Natural killer cell (primary cell): ENCODE data around the gene NAALADL2. TPM values are rescaled to one million over a fixed set of nuclear protein-coding genes. Genes with fewer than 3 reads are reported as not detected.

Source experiments
- ATAC-seq, 3 donors: fragments of 150-1000 bp in 2 of 3; fragments of 200-7000 bp in 1 of 3; cut with Tn5 transposase; 1 replicate in 1 of 3; 2 replicates in 2 of 3; pipeline ENCODE4 v1.10.0; 2021; ENCODE audit warnings: mild to moderate bottlenecking in 2 of 3, moderate library complexity in 2 of 3
- DNase-seq, 2 donors: peaks; one replicate each; pipeline versions ENCODE4 v3.0.0 to v3.0.0-alpha.2; 2013 to 2021; ENCODE audit warnings: mixed read lengths in 1 of 2
- H3K27ac ChIP-seq: one replicate; pipeline ENCODE4 v1.5.1; 2013; ENCODE audit warnings: mild to moderate bottlenecking, low read length
- H3K27me3 ChIP-seq: one replicate; pipeline ENCODE4 v1.6.1; 2013; ENCODE audit warnings: low read length; ENCODE audit not compliant: control insufficient read depth, insufficient read depth
- H3K36me3 ChIP-seq: one replicate; pipeline ENCODE4 v1.6.1; 2013; ENCODE audit warnings: low read length; ENCODE audit not compliant: control insufficient read depth, insufficient read depth
- H3K4me1 ChIP-seq: one replicate; pipeline ENCODE4 v1.6.1; 2013; ENCODE audit warnings: low read length; ENCODE audit not compliant: control insufficient read depth, insufficient read depth
- H3K4me3 ChIP-seq: one replicate; pipeline ENCODE4 v1.5.1; 2013; ENCODE audit warnings: low read length
- H3K9me3 ChIP-seq: one replicate; pipeline ENCODE4 v1.6.1; 2013; ENCODE audit warnings: low read length; ENCODE audit not compliant: control insufficient read depth, insufficient read depth
- H3K27ac Mint-ChIP-seq, 2 donors: one replicate each; pipeline ENCODE4 v1.8.0; 2022; ENCODE audit warnings: mild to moderate bottlenecking in 2 of 2, mixed read lengths in 2 of 2, moderate library complexity in 1 of 2
- H3K27me3 Mint-ChIP-seq, 2 donors: one replicate each; pipeline ENCODE4 v1.8.0; 2022; ENCODE audit warnings: low read depth in 2 of 2, mixed read lengths in 2 of 2
- H3K36me3 Mint-ChIP-seq: one replicate; pipeline ENCODE4 v1.8.0; 2022; ENCODE audit warnings: mixed read lengths
- H3K4me1 Mint-ChIP-seq, 2 donors: one replicate each; pipeline ENCODE4 v1.8.0; 2022; ENCODE audit warnings: mixed read lengths in 2 of 2
- H3K4me3 Mint-ChIP-seq: one replicate; pipeline ENCODE4 v1.8.0; 2022; ENCODE audit warnings: mild to moderate bottlenecking, moderate library complexity, mixed read lengths
- H3K9me3 Mint-ChIP-seq, 2 donors: one replicate each; pipeline ENCODE4 v1.8.0; 2022; ENCODE audit warnings: mixed read lengths in 2 of 2
- WGBS: methylation state at CpG from one replicate; pipeline ENCODE4 v1.1.7; 2013; ENCODE audit warnings: missing lambda C conversion rate; ENCODE audit not compliant: insufficient coverage; 5-methylcytosine and 5-hydroxymethylcytosine counted together
- intact Hi-C: fragments of 100-400 bp; cut with micrococcal nuclease; formaldehyde crosslinking; loops from one replicate; pipeline ENCODE4 v1.14.2; 2022
- total RNA-seq, 4 donors: library from RNA; stranded (reverse); fragments of 120-200 nt in 1 of 4; gene quantifications; one replicate each; pipeline versions ENCODE4 v1.2.3 to v1.2.4, GENCODE V29; 2013 to 2022
- TF ChIP-seq, protein P1 (sequence below): fragments of 200-600 bp; IDR thresholded peaks from one replicate; pipeline ENCODE4 v1.8.0; 2022; ENCODE audit warnings: antibody characterized with exemption

Gene NAALADL2
- total RNA-seq, 3 donors from 2014 or later (not counting 1 experiment from before 2014, with no cell fraction given), result not detected

- DNase-seq (no peak), ATAC-seq (no peak)
- Histone ChIP-seq H3K27ac (no peak overlapping the region), H3K4me3 (no peak overlapping the region), H3K9me3 (peaks cover 3% of the 10 kb centered on the region), H3K4me1 (no peaks in the 10 kb centered on the region), H3K27me3 (no peaks in the 10 kb centered on the region), H3K36me3 (no peaks in the 10 kb centered on the region)
- WGBS, result no CpG with 5 or more reads among the region's 2 CpGs
- Mint-ChIP-seq H3K4me3 (no peak overlapping the region), H3K27me3 (no peaks in the 10 kb centered on the region), H3K9me3 (peaks cover 15 to 21% of the 10 kb centered on the region in 2 donors), H3K36me3 (no peaks in the 10 kb centered on the region), H3K4me1 (no peaks in the 10 kb centered on the region), H3K27ac (no peak overlapping the region)
- TF ChIP-seq, protein P1, sequence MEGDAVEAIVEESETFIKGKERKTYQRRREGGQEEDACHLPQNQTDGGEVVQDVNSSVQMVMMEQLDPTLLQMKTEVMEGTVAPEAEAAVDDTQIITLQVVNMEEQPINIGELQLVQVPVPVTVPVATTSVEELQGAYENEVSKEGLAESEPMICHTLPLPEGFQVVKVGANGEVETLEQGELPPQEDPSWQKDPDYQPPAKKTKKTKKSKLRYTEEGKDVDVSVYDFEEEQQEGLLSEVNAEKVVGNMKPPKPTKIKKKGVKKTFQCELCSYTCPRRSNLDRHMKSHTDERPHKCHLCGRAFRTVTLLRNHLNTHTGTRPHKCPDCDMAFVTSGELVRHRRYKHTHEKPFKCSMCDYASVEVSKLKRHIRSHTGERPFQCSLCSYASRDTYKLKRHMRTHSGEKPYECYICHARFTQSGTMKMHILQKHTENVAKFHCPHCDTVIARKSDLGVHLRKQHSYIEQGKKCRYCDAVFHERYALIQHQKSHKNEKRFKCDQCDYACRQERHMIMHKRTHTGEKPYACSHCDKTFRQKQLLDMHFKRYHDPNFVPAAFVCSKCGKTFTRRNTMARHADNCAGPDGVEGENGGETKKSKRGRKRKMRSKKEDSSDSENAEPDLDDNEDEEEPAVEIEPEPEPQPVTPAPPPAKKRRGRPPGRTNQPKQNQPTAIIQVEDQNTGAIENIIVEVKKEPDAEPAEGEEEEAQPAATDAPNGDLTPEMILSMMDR, result no peak
- intact Hi-C loops, result no loop called here
Measured at GRCh38 chr3:175336406-175337133, 477.4 kb downstream of the NAALADL2 start.

DNA sequence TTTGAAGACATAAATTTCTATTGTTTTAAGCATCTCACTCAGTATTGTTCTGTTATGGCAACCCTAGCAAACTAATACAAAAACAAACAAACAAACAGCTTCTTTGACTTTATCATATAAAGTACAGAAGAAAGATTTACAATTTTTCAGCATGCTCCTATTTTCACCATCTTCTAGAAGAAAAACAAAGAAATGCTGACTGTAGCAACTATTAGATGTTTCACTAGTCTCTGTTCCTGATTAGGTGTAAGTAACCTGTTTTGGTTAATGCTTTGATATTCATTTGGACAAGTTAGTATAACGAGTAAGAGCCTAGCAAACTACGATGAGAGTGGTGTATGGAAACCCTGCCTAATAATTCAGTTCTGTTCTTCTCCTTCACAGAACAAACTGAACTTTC lies 478.5 kb downstream of the NAALADL2 start:
- Mint-ChIP-seq H3K4me3 (no peak overlapping the region), H3K9me3 (peaks cover 13 to 17% of the 10 kb centered on the region in 2 donors), H3K27ac (no peak overlapping the region), H3K27me3 (no peaks in the 10 kb centered on the region), H3K36me3 (no peaks in the 10 kb centered on the region), H3K4me1 (no peaks in the 10 kb centered on the region)
- TF ChIP-seq, protein P1, result no peak
- intact Hi-C loops, result no loop called here
- ATAC-seq (no peak), DNase-seq (no peak)
- no peak overlapping the region for H3K4me3 ChIP-seq
- no peaks in the 10 kb centered on the region for H3K4me1 ChIP-seq
- H3K27me3 ChIP-seq, result no peaks in the 10 kb centered on the region
- H3K9me3 ChIP-seq, result peaks cover 3% of the 10 kb centered on the region
- no peak overlapping the region for H3K27ac ChIP-seq
- 93% methylated on average over 2 of the region's 2 CpGs for WGBS
- no peaks in the 10 kb centered on the region for H3K36me3 ChIP-seq

GRCh38 chr3:175338775-175339535 lies 479.8 kb downstream of the NAALADL2 start:
- ATAC-seq, result no peak
- no peaks in the 10 kb centered on the region for H3K36me3 Mint-ChIP-seq
- 91% methylated on average over 5 of the region's 7 CpGs for WGBS
- H3K4me1 Mint-ChIP-seq, result no peaks in the 10 kb centered on the region
- no peak for DNase-seq
- intact Hi-C loops, result no loop called here
- H3K27me3 ChIP-seq, result no peaks in the 10 kb centered on the region
- peaks cover 9 to 13% of the 10 kb centered on the region in 2 donors for H3K9me3 Mint-ChIP-seq
- H3K4me3 Mint-ChIP-seq, result no peak overlapping the region
- no peaks in the 10 kb centered on the region for H3K36me3 ChIP-seq
- TF ChIP-seq, protein P1, result no peak
- no peaks in the 10 kb centered on the region for H3K4me1 ChIP-seq
- no peaks in the 10 kb centered on the region for H3K27me3 Mint-ChIP-seq
- no peak overlapping the region for H3K27ac ChIP-seq
- no peak overlapping the region for H3K27ac Mint-ChIP-seq
- H3K4me3 ChIP-seq, result no peak overlapping the region
- peaks cover 3% of the 10 kb centered on the region for H3K9me3 ChIP-seq
